ENCODE results near the gene ASAP3.

ASAP3 gene

DNA sequence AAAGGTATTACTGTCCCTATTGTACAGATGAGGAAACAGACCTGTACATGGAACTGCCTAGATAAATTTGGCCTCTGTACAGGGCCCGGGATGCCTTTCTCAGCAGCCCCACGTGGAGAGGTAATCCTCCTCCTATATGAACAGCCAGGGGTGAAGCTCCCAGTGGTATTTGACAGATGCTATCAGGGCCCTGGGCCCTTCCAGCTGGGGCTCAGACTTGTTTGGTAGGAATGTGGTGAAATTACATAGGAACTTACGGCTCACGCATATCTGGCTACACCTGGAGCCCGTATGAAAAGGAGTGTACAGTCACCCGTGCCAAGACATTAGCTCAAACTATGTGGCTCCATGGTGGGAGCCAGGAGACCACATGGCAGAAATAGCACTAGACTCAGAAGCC is 34.7 kb downstream of the ASAP3 start:
- no peak for DNase-seq (ENCODE audit: low read depth)

DNA sequence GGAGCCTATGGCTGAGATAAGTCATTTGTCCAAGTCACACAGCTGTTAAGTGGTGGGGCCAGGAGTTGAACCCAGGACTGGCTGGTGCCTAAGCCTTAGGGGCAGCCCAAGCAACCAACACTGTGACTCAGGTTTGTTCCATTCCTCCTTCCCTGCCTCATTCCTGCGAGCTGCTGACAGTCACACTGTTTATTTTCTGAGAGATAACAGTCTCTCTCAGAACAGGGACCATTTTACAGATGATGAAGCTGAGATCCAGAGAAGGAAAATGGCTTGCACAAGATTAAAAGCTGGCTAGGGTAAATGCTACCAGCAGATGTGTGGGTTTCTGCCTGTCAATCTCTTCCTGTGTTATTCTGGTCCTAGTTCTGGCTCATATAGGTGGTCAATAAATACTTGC is 35.1 kb downstream of the ASAP3 start:
- peak; percentile 23 for DNase-seq (ENCODE audit: low read depth)

- no peak for DNase-seq (ENCODE audit: low read depth)
Measured at GRCh38 chr1:23446661-23447310, 37.2 kb downstream of the ASAP3 start.

DNA sequence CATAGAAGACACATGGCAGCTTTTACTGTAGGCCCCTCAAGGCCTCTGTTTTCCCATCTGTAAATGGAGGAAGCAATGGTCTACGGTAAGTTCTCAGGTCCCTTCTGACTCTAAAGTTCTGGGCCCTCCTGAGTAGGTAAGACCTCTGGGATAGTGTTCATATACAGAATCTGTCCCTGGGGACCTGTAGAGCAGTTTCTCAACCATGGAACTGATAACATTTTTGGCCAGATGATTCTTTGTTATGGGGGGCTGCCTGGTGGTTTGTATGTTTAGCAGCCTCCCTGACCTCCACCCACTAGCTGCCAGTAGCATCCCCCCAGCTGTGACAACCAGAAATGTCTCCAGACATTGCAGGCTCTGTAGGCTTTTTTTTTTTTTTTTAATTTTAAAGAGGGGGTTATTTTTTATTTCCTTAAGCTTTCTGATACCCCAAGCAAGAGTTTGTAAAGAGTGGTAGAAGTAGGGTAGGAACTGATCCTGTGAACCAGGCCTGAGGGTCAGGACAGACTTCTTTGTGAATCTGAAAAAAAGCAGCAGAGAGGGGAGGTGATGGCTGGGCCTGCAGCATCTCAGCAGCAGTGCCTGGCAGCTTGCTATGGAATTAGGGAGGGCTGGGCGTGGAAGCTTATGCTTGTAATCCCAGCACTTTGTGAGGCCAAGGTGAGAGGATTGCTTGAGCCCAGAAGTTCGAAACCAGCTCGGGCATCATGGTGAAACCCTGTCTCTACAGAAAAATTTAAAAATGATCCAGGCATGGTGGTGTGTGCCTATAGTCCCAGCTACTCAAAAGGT is 39.2 kb downstream of the ASAP3 start:
- no peak for DNase-seq (ENCODE audit: low read depth)

GRCh38 chr1:23444104-23444533 is 39.9 kb downstream of the ASAP3 start:
- DNase-seq (ENCODE audit: low read depth), result peak; percentile 91

DNA sequence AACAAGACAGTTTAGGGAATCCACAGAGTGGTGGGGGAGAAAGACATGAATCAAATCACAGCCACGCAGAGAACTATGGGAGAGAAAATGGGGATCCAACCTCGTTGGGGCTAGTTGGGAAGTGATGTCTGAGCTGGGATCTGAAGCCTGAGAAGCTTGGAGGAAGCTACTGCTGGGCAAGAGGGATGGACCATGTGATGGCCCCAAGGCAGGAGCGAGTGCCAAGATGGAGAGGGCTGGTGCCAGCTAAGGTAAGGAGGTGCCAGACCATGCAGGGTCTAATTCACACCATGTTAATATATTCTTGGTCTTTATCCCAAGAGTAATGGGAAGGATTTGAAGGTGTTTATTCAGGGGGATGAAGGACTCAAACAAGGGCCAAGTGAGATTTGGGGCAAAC is 41.2 kb downstream of the ASAP3 start:
- DNase-seq (ENCODE audit: low read depth), result no peak

DNA sequence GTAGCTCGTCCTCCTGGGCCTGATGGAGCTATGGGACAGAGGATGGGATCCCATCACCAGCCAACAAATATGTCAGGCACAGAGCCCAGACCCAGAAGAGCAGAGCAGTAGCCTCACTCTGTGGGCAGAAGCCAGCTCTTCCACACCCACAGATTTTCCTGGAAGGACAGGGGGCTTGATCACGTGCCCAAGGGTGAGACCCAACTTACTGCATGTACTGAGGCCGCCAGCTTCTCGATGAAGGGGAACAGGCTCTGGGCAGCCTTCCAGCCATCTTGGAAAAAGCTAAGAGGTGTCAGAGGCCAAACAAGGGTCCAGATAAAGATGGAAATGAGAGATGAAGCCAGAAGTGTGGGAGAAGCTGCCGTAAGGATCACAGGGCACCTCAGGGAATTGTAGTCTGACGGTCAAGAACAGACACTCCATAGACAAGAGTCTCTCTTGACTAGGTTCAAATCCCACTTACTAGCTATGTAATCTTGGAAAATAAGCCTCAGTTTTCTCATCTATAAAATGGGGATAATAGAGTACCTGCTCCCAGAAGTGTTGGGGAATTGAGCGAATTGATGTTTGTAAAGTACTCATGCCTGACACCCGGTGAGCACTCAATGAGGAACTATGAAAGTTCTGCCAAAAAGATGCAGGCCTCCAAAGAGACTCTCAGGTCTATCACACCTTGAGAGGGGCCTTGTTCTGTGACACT is 42.4 kb downstream of the ASAP3 start:
- no peak for DNase-seq (ENCODE audit: low read depth)

- DNase-seq (ENCODE audit: low read depth), result no peak
Measured at GRCh38 chr1:23438545-23438944, 45.4 kb downstream of the ASAP3 start.

- no peak for DNase-seq (ENCODE audit: low read depth)
Measured at GRCh38 chr1:23437355-23437664, 46.7 kb downstream of the ASAP3 start.

- DNase-seq (ENCODE audit: low read depth), result no peak
Measured at GRCh38 chr1:23436520-23437354, 47.2 kb downstream of the ASAP3 start.

GRCh38 chr1:23434260-23434775 is 49.7 kb downstream of the ASAP3 start:
- DNase-seq (ENCODE audit: low read depth), result no peak

DNA sequence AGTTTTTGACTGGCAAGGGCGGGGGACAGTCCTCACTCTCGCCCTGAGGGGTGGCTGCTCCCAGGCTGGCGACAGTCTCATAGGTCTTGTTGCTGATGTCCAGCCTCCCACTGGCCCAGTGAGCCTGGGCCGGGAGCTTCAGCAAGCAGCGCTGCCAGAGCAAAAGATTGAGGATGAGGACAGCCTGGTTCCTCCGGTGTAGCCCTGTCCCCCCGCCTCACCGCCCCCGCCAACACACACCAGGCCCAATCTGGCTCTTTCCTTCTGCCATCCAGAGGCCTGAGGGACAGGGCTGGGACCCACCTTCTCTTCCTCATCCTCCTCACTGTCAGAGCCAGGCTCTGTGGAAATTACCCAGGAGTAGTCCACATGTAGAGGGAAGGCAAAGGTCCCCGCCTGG is 50.9 kb downstream of the ASAP3 start:
- no peak for DNase-seq (ENCODE audit: low read depth)

DNA sequence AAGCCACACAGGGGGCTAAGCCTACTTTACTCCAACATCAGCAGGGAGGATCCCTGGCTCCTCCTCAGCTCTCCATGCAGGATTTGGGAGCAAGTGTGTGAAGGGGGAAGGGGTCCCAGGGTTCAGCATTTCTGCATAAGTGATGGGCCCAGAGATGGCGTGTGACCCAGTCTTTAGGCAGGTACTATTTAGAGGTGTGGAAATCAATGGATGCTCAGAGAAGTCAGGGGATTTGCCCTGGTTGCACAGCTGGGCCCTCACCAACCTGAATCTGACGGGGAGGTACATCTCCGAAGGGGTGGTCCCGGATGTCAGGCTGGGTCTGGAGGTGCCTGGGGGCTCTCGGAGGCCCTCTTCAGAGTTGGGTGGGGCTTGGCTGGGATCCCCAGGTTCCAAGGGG is 52.5 kb downstream of the ASAP3 start:
- no peak for DNase-seq (ENCODE audit: low read depth)

DNA sequence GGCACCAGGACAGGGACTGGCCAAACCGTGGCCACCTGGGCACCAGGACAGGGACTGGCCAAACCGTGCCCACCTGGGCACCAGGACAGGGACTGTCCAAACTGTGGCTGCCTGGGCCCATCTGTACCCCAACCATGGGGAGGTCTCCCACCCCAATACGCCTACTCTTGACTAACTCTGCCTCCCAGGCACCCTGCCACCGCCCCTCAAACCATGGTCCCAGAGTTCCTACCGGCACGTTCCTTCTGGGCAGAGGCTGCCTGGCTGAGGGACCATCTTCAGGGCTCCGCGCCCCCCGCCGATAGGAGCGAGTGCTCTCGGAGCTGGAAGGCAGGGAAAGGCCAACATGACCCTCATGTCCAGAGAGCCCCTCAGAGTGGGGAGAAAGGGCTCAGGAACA is 53.2 kb downstream of the ASAP3 start:
- DNase-seq (ENCODE audit: low read depth), result no peak

DNA sequence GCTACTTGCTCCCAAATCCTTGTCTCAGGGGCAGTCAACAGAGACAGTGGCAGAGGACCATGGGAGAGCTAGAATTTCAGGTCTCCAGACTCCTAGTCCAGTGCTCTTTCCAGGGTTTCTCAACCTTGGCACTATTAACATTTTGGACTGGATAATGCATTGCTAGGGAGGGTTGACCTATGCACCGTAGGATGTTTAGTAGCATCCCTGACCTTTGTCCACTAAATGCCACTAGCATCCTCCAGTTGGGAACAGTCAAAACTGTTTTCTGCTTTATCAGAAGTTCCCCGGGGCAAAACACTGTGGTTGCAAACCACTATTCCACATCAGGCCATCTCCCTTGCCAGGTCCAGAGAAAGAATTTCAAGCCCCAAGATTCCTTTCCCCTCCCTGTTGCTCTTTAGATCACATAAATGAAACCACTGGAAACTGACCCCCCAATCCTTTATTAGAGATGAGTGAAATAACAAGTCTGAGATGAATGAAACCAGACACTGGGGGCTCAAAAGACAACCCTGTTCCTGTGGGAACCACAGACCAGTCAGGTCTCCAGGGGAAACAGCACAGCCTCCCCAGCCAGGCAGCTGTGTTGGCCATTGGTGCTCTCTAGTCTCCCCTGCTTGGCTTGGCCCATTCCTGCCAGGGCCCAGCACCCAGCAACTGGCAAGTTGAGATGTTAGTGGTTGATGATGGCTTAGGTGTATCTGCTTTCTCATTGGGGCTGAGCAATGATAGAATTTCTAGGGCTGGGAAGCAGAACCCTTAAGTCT is 55.7 kb downstream of the ASAP3 start:
- no peak for DNase-seq (ENCODE audit: low read depth)

GRCh38 chr1:23427550-23427949 is 56.4 kb downstream of the ASAP3 start:
- DNase-seq (ENCODE audit: low read depth), result no peak

DNA sequence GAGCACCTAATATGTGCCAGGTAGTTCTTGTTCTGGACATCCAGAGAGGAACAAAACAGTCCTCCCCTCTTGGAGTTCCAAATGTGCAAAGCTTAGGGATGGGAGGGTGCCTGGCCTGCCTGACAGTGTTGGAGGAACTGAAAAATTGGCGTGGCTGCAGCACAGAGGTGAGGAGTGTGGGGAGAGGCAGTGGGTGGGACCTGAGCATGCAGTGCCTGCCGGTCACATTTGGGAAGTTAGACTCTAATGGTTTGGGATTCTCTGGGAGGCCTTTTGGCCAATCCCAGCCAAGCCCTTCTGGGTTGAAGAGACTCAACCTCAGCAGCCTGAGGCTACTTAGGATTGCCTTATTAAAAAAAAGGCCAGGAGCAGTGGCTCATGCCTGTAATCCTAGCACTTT is 57.2 kb downstream of the ASAP3 start:
- DNase-seq (ENCODE audit: low read depth), result no peak

DNA sequence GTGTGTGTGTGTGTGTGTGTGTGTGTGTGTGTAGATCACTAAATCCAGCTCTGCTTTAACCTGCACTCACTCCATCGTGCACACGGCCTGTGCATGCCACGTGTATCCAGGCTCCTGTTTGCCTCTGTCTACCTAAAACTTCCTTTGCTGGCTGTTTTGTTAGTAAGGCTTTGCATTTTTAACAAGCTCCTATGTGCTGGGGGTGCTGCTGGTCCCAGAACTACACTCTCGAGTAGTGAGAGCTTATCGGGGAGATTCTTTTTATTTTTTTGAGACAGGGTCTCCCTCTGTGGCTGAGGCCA is 58.8 kb downstream of the ASAP3 start:
- DNase-seq (ENCODE audit: low read depth), result no peak

DNA sequence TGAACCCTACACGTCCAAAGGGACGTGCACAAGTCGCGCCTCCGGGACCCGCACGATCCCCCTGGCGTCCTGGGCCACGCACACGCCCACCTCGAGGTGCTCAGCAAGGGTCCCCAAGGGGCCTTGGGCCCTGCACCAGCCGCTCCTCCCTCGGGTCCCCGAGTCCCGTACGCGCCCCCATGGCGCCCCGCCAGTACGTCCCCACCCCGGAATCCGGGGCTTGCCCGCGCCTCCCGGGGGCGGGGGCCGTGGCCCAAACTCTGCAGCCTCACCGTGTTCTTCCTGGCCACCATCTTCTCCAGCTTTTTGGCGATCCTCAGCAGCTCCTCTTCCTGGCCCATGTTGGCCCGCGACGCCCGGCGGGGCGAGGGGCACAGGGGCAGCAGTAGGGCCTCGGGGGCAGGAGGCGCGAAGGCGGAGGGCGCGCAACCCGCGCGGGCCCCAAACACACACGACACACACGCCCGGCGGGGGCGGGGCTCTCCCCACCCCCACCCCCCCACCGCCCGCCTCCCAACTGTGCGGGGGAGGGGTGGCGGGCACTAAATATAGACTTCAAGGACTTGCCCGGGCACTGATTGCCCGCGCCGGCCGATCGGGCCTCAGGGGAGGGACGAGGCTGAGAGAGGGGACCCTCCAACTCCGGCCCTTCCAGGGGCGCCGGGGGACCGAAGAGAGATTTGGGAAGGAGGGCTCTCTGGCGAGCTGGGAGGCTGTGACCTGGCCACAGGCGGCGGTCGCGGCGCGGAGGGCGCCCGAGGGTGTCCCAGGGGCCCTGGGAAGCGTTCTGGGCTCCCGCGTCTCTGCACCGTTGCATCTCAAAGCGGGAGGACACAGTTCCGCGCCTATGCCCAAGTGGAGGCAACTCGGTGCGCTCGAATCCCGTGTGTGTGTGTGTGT is 59.4 kb downstream of the ASAP3 start, which contains the start of gene TCEA3:
TCEA3 (minus strand) TSS at position 456 of the 900 bp plus-strand sequence; CDS start at position 341, 115 bp downstream.
- no peak for DNase-seq (ENCODE audit: low read depth)
